ENCODE results near the gene HNRNPA3.

HNRNPA3 gene

GRCh38 chr2:177212106-177212890 is at the start of gene HNRNPA3 (continued):
- TF ChIP-seq ZNF121 (tag by site-specific recombination; IDR thresholded peaks at IDR 0.05) (no peak), ZNF629 (tag by site-specific recombination; IDR thresholded peaks at IDR 0.05) (peak; percentile 97), ZNF2 (tag by site-specific recombination; IDR thresholded peaks at IDR 0.05) (peak; percentile 57; the same call in 1 of the 2 replicates), ZBTB17 (tag by site-specific recombination; IDR thresholded peaks at IDR 0.05) (no peak), MZF1 (tag by site-specific recombination; IDR thresholded peaks at IDR 0.05; ENCODE audit: borderline replicate concordance) (peak; percentile 19; the same call in 1 of the 2 replicates), ZNF791 (tag by site-specific recombination; IDR thresholded peaks at IDR 0.05) (no peak), ZBTB26 (tag by site-specific recombination; optimal IDR thresholded peaks at IDR 0.05) (peak; percentile 90)

- Histone ChIP-seq H3K9me3 (ENCODE audit: control insufficient read depth, insufficient read depth, low read depth, low read length) (no peaks in the 10 kb centered on the region), H3K4me3 (ENCODE audit: low read depth, low read length) (peak overlapping the region; percentile 0; the same call in 1 of the 2 replicates), H3K36me3 (ENCODE audit: control insufficient read depth in 2 of 2, insufficient read depth in 1 of 2, low read length in 2 of 2) (no peaks in the 10 kb centered on the region), H3K4me1 (ENCODE audit: control insufficient read depth, insufficient read depth, low read length) (peaks cover 9% of the 10 kb centered on the region), H3K27ac (ENCODE audit: extremely low read depth, low read depth, low read length) (no peak overlapping the region)
- POLR2A ChIA-PET: interaction anchor here (0.6 to 1.9 kb wide), 5 partner anchors 46 to 101 kb away, joined by 3 to 9 read pairs (median 4); partner anchors contain the start of gene NFE2L2
- TF ChIP-seq PRDM1 (tag by site-specific recombination; IDR thresholded peaks at IDR 0.05): no peak
- TF ChIP-seq ZNF561 (tag by site-specific recombination; IDR thresholded peaks at IDR 0.05; ENCODE audit: borderline replicate concordance): no peak
- TF ChIP-seq SALL2 (tag by site-specific recombination; IDR thresholded peaks at IDR 0.05; ENCODE audit: borderline replicate concordance): no peak
- no peak for TF ChIP-seq ZNF677 (tag by site-specific recombination; IDR thresholded peaks at IDR 0.05)
- TF ChIP-seq SP7 (tag by site-specific recombination; IDR thresholded peaks at IDR 0.05): no peak
- TF ChIP-seq ELK4 (IDR thresholded peaks at IDR 0.05; ENCODE audit: borderline replicate concordance, low read depth, low read length): no peak
- TF ChIP-seq ZNF37A (tag by site-specific recombination; IDR thresholded peaks at IDR 0.05): no peak
- CTCF ChIA-PET: interaction anchor here (0.6 to 4.4 kb wide), 43 partner anchors 8 to 605 kb away, joined by 3 to 115 read pairs (median 6); partner anchors contain the start of gene HNRNPA3
These were observed 48.5 kb upstream of the HNRNPA3 start for GRCh38 chr2:177164131-177164530.

- H3K27ac ChIP-seq (ENCODE audit: extremely low read depth, low read depth, low read length): no peak overlapping the region
- H3K4me1 ChIP-seq (ENCODE audit: control insufficient read depth, insufficient read depth, low read length): peaks cover 9% of the 10 kb centered on the region
- H3K4me3 ChIP-seq (ENCODE audit: low read depth, low read length): peak overlapping the region; percentile 0; the same call in 1 of the 2 replicates
- POLR2A ChIA-PET: interaction anchor here (0.6 to 1.9 kb wide), 6 partner anchors 31 to 100 kb away, joined by 3 to 9 read pairs (median 4); partner anchors contain the start of gene NFE2L2
- no peaks in the 10 kb centered on the region for H3K9me3 ChIP-seq (ENCODE audit: control insufficient read depth, insufficient read depth, low read depth, low read length)
- H3K36me3 ChIP-seq (ENCODE audit: control insufficient read depth in 2 of 2, insufficient read depth in 1 of 2, low read length in 2 of 2): no peaks in the 10 kb centered on the region
- CTCF ChIA-PET: interaction anchor here (0.6 to 4.4 kb wide), 70 partner anchors 8 to 1565 kb away, joined by 3 to 115 read pairs (median 5); partner anchors contain the start of genes HNRNPA3 and NFE2L2
- TF ChIP-seq ZBTB20 (tag by site-specific recombination; IDR thresholded peaks at IDR 0.05): no peak
- no peak for TF ChIP-seq REPIN1 (tag by site-specific recombination; IDR thresholded peaks at IDR 0.05; ENCODE audit: low read depth)
- TF ChIP-seq FEZF1 (tag by site-specific recombination; IDR thresholded peaks at IDR 0.05): no peak
- no peak for TF ChIP-seq REST (tag by site-specific recombination; IDR thresholded peaks at IDR 0.05)
- TF ChIP-seq ZNF830 (tag by site-specific recombination; IDR thresholded peaks at IDR 0.05; ENCODE audit: low read depth): no peak
- peak; percentile 84; the same call in 1 of the 2 replicates for TF ChIP-seq ZNF660 (tag by site-specific recombination; IDR thresholded peaks at IDR 0.05)
- no peak for TF ChIP-seq ZNF777 (tag by site-specific recombination; IDR thresholded peaks at IDR 0.05; ENCODE audit: borderline replicate concordance)
- TF ChIP-seq HIC1 (tag by site-specific recombination; IDR thresholded peaks at IDR 0.05): no peak
- peak; percentile 69; the same call in 1 of the 2 replicates for TF ChIP-seq ZEB2 (tag by site-specific recombination; IDR thresholded peaks at IDR 0.05)
These were observed 48.0 kb upstream of the HNRNPA3 start for GRCh38 chr2:177164584-177165052.
